H9 (cell line): ENCODE data around the gene CCDC12. TPM values are rescaled to one million over a fixed set of nuclear protein-coding genes. Genes with fewer than 3 reads are reported as not detected.

Source experiments
- DNase-seq: peaks from one replicate; pipeline ENCODE4 v3.0.0-alpha.2; 2017
- H2AFZ ChIP-seq: one replicate; pipeline ENCODE4 v1.6.1; 2013; ENCODE audit warnings: mild to moderate bottlenecking, low read length, control low read depth, moderate library complexity
- H2AK5ac ChIP-seq: 2 replicates; pipeline ENCODE4 v1.6.1; 2013; ENCODE audit warnings: low read length, control low read depth, mixed read lengths; ENCODE audit not compliant: insufficient read length
- H2BK120ac ChIP-seq: one replicate; pipeline ENCODE4 v1.6.1; 2013; ENCODE audit warnings: low read depth, mild to moderate bottlenecking, low read length, control low read depth, inconsistent platforms; ENCODE audit not compliant: poor library complexity, severe bottlenecking
- H2BK12ac ChIP-seq: 2 replicates; pipeline ENCODE4 v1.6.1; 2013; ENCODE audit warnings: low read length, control low read depth, mixed read lengths, low read depth; ENCODE audit not compliant: insufficient read length
- H2BK15ac ChIP-seq: 2 replicates; pipeline ENCODE4 v1.6.1; 2013; ENCODE audit warnings: low read depth, low read length, control low read depth
- H2BK20ac ChIP-seq: one replicate; pipeline ENCODE4 v1.6.1; 2013; ENCODE audit warnings: low read depth, mild to moderate bottlenecking, low read length, control low read depth, inconsistent platforms; ENCODE audit not compliant: poor library complexity, severe bottlenecking
- H2BK5ac ChIP-seq: 2 replicates; pipeline ENCODE4 v1.6.1; 2013; ENCODE audit warnings: low read length, control low read depth, mixed read lengths; ENCODE audit not compliant: insufficient read length
- H3K14ac ChIP-seq: 2 replicates; pipeline ENCODE4 v1.6.1; 2013; ENCODE audit warnings: low read length, control low read depth; ENCODE audit not compliant: insufficient read depth
- H3K18ac ChIP-seq: 2 replicates; pipeline ENCODE4 v1.6.1; 2013; ENCODE audit warnings: low read depth, mild to moderate bottlenecking, mixed read lengths, low read length, control low read depth; ENCODE audit not compliant: insufficient read length
- H3K23ac ChIP-seq: 2 replicates; pipeline ENCODE4 v1.6.1; 2013; ENCODE audit warnings: low read length, control low read depth, mixed read lengths, low read depth; ENCODE audit not compliant: insufficient read length
- H3K23me2 ChIP-seq: 2 replicates; pipeline ENCODE4 v1.6.1; 2013; ENCODE audit warnings: low read depth, mild to moderate bottlenecking, mixed read lengths, low read length, control low read depth; ENCODE audit not compliant: insufficient read length, poor library complexity, severe bottlenecking
- H3K27ac ChIP-seq: 2 replicates; pipeline ENCODE4 v1.5.1; 2013; ENCODE audit warnings: low read length, control low read depth, mixed read lengths, low read depth; ENCODE audit not compliant: insufficient read length
- H3K27me3 ChIP-seq: 2 replicates; pipeline ENCODE4 v1.6.1; 2013; ENCODE audit warnings: low read length, control low read depth, inconsistent platforms; ENCODE audit not compliant: insufficient read depth
- H3K4ac ChIP-seq: 2 replicates; pipeline ENCODE4 v1.6.1; 2013; ENCODE audit warnings: low read depth, mild to moderate bottlenecking, control low read depth, inconsistent platforms, low read length, moderate library complexity
- H3K4me1 ChIP-seq: 2 replicates; pipeline ENCODE4 v1.6.1; 2013; ENCODE audit warnings: low read length, control low read depth, inconsistent platforms; ENCODE audit not compliant: insufficient read depth
- H3K4me2 ChIP-seq: 2 replicates; pipeline ENCODE4 v1.6.1; 2013; ENCODE audit warnings: low read length, control low read depth, mixed read lengths; ENCODE audit not compliant: insufficient read length, insufficient read depth
- H3K56ac ChIP-seq: 2 replicates; pipeline ENCODE4 v1.6.1; 2013; ENCODE audit warnings: low read depth, mild to moderate bottlenecking, mixed read lengths, low read length, control low read depth; ENCODE audit not compliant: insufficient read length
- H3K79me1 ChIP-seq: 2 replicates; pipeline ENCODE4 v1.6.1; 2013; ENCODE audit warnings: low read depth, mild to moderate bottlenecking, moderate library complexity, low read length, control low read depth, inconsistent platforms; ENCODE audit not compliant: insufficient read depth, poor library complexity, severe bottlenecking
- H3K79me2 ChIP-seq: 2 replicates; pipeline ENCODE4 v1.6.1; 2013; ENCODE audit warnings: low read length, control low read depth, inconsistent platforms; ENCODE audit not compliant: insufficient read depth
- H3K9ac ChIP-seq: 2 replicates; pipeline ENCODE4 v1.6.1; 2013; ENCODE audit warnings: low read length, control low read depth, mixed read lengths; ENCODE audit not compliant: insufficient read length; ENCODE audit errors: extremely low read depth
- H3K9me3 ChIP-seq: one replicate; pipeline ENCODE4 v1.6.1; 2013; ENCODE audit warnings: low read depth, low read length, inconsistent platforms; ENCODE audit not compliant: control insufficient read depth
- H3T11ph ChIP-seq: one replicate; pipeline ENCODE4 v1.6.1; 2013; ENCODE audit warnings: mild to moderate bottlenecking, low read length, control low read depth, inconsistent platforms
- H4K20me1 ChIP-seq: one replicate; pipeline ENCODE4 v1.6.1; 2013; ENCODE audit not compliant: control insufficient read depth, insufficient read length, insufficient read depth
- H4K5ac ChIP-seq: 2 replicates; pipeline ENCODE4 v1.6.1; 2013; ENCODE audit warnings: low read depth, mild to moderate bottlenecking, mixed read lengths, low read length, control low read depth; ENCODE audit not compliant: insufficient read length
- H4K8ac ChIP-seq: replicated peaks from 2 replicates; pipeline ENCODE4 v1.6.1; 2013; ENCODE audit warnings: low read length, control low read depth, mixed read lengths, low read depth; ENCODE audit not compliant: insufficient read length
- H4K91ac ChIP-seq: 2 replicates; pipeline ENCODE4 v1.6.1; 2013; ENCODE audit warnings: low read depth, mild to moderate bottlenecking, moderate library complexity, mixed read lengths, low read length, control low read depth; ENCODE audit not compliant: insufficient read length
- H3K27ac Mint-ChIP-seq, 3 experiments: 2 replicates in 2 of 3; 3 replicates in 1 of 3; pipeline ENCODE4 v1.8.0; 2020 to 2021; ENCODE audit warnings: mixed read lengths in 3 of 3, mild to moderate bottlenecking in 1 of 3, moderate library complexity in 1 of 3
- H3K27me3 Mint-ChIP-seq: 2 replicates; pipeline ENCODE4 v1.8.0; 2021; ENCODE audit warnings: low read depth, mild to moderate bottlenecking, moderate library complexity, mixed read lengths
- H3K36me3 Mint-ChIP-seq, 3 experiments: 2 replicates in 2 of 3; 3 replicates in 1 of 3; pipeline ENCODE4 v1.8.0; 2020 to 2021; ENCODE audit warnings: low read depth in 3 of 3, mixed read lengths in 3 of 3; ENCODE audit not compliant: insufficient read depth in 1 of 3
- H3K4me1 Mint-ChIP-seq, 2 experiments: 2 replicates each; pipeline ENCODE4 v1.8.0; 2020; ENCODE audit warnings: mixed read lengths in 2 of 2
- H3K4me3 Mint-ChIP-seq, 2 experiments: 2 replicates in 1 of 2; 3 replicates in 1 of 2; pipeline ENCODE4 v1.8.0; 2020 to 2021; ENCODE audit warnings: mild to moderate bottlenecking in 2 of 2, mixed read lengths in 2 of 2, moderate library complexity in 1 of 2
- H3K9me3 Mint-ChIP-seq, 2 experiments: 2 replicates in 1 of 2; 3 replicates in 1 of 2; pipeline ENCODE4 v1.8.0; 2020; ENCODE audit warnings: mild to moderate bottlenecking in 2 of 2, mixed read lengths in 2 of 2, moderate library complexity in 1 of 2
- WGBS: extraction: QIAGEN DNeasy Blood & Tissue Kit; methylation state at CpG from one replicate; pipeline ENCODE4 v1.1.7; 2013; ENCODE audit warnings: missing lambda C conversion rate, low lambda C conversion rate, mixed read lengths; ENCODE audit not compliant: insufficient read length; ENCODE audit errors: extremely low coverage; 5-methylcytosine and 5-hydroxymethylcytosine counted together
- total RNA-seq: library from RNA; stranded (reverse); gene quantifications from 2 replicates; pipeline ENCODE4 v1.2.1, GENCODE V29; 2021
- TF ChIP-seq, protein P1 (sequence below): fragments of 200-600 bp; sonication (generic); conservative IDR thresholded peaks from 3 replicates; pipeline ENCODE4 v1.8.0; 2021; ENCODE audit warnings: antibody characterized with exemption, mild to moderate bottlenecking

Gene CCDC12
- total RNA-seq, 1 experiment from 2014 or later, result 54.0 TPM

- Mint-ChIP-seq H3K9me3 (no peaks in the 10 kb centered on the region; a peak in 1 of 5 replicates), H3K36me3 (peaks cover 6 to 23% (median 17%) of the 10 kb centered on the region in 3 experiments), H3K4me3 (no peak overlapping the region), H3K27me3 (no peaks in the 10 kb centered on the region), H3K4me1 (peaks cover 48 to 71% of the 10 kb centered on the region in 2 experiments), H3K27ac (peak overlapping the region in 1 of 3 experiments; percentile 11; a peak in 2 of 7 replicates)
- H4K20me1 ChIP-seq, result peaks cover 2% of the 10 kb centered on the region
- peaks cover 32% of the 10 kb centered on the region; the same call in 1 of the 2 replicates for H3K79me2 ChIP-seq
- no peak overlapping the region for H3K9ac ChIP-seq
- no peak overlapping the region for H3K4me2 ChIP-seq
- no peak overlapping the region for H4K91ac ChIP-seq
- no CpG with 5 or more reads among the region's 4 CpGs for WGBS
- H3K9me3 ChIP-seq, result no peaks in the 10 kb centered on the region
- H2AK5ac ChIP-seq, result no peak overlapping the region
- no peak overlapping the region for H4K5ac ChIP-seq
- no peak for DNase-seq
- H3K56ac ChIP-seq, result no peak overlapping the region
- no peak overlapping the region for H3K4ac ChIP-seq
- H3K27me3 ChIP-seq, result no peaks in the 10 kb centered on the region
- H3K23ac ChIP-seq, result no peak overlapping the region
- H2BK15ac ChIP-seq, result no peak overlapping the region
- H2BK12ac ChIP-seq, result no peak overlapping the region
- no peak overlapping the region for H2BK20ac ChIP-seq
- H3K4me1 ChIP-seq, result peaks cover 5% of the 10 kb centered on the region; the same call in 1 of the 2 replicates
- TF ChIP-seq, protein P1, sequence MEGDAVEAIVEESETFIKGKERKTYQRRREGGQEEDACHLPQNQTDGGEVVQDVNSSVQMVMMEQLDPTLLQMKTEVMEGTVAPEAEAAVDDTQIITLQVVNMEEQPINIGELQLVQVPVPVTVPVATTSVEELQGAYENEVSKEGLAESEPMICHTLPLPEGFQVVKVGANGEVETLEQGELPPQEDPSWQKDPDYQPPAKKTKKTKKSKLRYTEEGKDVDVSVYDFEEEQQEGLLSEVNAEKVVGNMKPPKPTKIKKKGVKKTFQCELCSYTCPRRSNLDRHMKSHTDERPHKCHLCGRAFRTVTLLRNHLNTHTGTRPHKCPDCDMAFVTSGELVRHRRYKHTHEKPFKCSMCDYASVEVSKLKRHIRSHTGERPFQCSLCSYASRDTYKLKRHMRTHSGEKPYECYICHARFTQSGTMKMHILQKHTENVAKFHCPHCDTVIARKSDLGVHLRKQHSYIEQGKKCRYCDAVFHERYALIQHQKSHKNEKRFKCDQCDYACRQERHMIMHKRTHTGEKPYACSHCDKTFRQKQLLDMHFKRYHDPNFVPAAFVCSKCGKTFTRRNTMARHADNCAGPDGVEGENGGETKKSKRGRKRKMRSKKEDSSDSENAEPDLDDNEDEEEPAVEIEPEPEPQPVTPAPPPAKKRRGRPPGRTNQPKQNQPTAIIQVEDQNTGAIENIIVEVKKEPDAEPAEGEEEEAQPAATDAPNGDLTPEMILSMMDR, result no peak
- no peak overlapping the region for H2AFZ ChIP-seq
- H4K8ac ChIP-seq, result no peak overlapping the region
- no peak overlapping the region for H2BK5ac ChIP-seq
- H3K27ac ChIP-seq, result no peak overlapping the region
- no peaks in the 10 kb centered on the region for H3K23me2 ChIP-seq
- peaks cover 17% of the 10 kb centered on the region for H3K79me1 ChIP-seq
- H3K18ac ChIP-seq, result no peak overlapping the region
- no peak overlapping the region for H2BK120ac ChIP-seq
- H3K14ac ChIP-seq, result no peak overlapping the region
- H3T11ph ChIP-seq, result no peak overlapping the region
Observed at GRCh38 chr3:46947546-46947901, 29.0 kb downstream of the CCDC12 start.
